Left lung (tissue), 10 donors: ENCODE measurements around the gene MRPS35. TPM values are rescaled to one million over a fixed set of nuclear protein-coding genes. Genes with fewer than 3 reads are reported as not detected.

Experiments
- ATAC-seq: fragments of 200-7000 bp; cut with Tn5 transposase; one replicate; pipeline ENCODE4 v1.9.1; 2020; ENCODE audit warnings: moderate library complexity
- DNase-seq, 4 donors: peaks; one replicate each; pipeline ENCODE4 v3.0.0-alpha.2; 2013 to 2020
- H3K27ac ChIP-seq, 2 donors: fragments of 200-600 bp; sonication (generic) in 1 of 2; one replicate each; pipeline versions ENCODE4 v1.5.0 to v1.8.0; 2020 to 2021
- H3K27me3 ChIP-seq, 2 donors: fragments of 200-600 bp; sonication (generic) in 1 of 2; one replicate each; pipeline versions ENCODE4 v1.5.0 to v1.8.0; 2020 to 2021
- H3K36me3 ChIP-seq, 2 donors: fragments of 200-600 bp; sonication (generic) in 1 of 2; one replicate each; pipeline versions ENCODE4 v1.5.0 to v1.8.0; 2020 to 2021
- H3K4me1 ChIP-seq, 2 donors: fragments of 200-600 bp; one replicate each; pipeline ENCODE4 v1.8.0; 2021
- H3K4me3 ChIP-seq, 2 donors: fragments of 200-600 bp; sonication (generic) in 1 of 2; one replicate each; pipeline versions ENCODE4 v1.5.0 to v1.8.0; 2020 to 2021; ENCODE audit warnings: mild to moderate bottlenecking in 1 of 2
- H3K9me3 ChIP-seq, 2 donors: fragments of 200-600 bp; sonication (generic) in 1 of 2; one replicate each; pipeline versions ENCODE4 v1.5.0 to v1.8.0; 2020 to 2021
- CTCF ChIP-seq, 2 donors: fragments of 200-600 bp; sonication (generic) in 1 of 2; IDR thresholded peaks; one replicate each; pipeline versions ENCODE4 v1.5.0 to v1.8.0; 2021; ENCODE audit warnings: antibody characterized with exemption in 2 of 2
- intact Hi-C, 2 donors: fragments of 100-400 bp; cut with DNase I; formaldehyde crosslinking; loops; one replicate each; pipeline versions ENCODE4 v1.11.2 to v1.14.2; 2022
- polyA plus RNA-seq, 6 donors: library from polyadenylated mRNA; unstranded; fragments of 120-200 nt; gene quantifications; one replicate each; pipeline ENCODE4 v1.2.1, GENCODE V29; 2013; ENCODE audit not compliant: insufficient read length in 6 of 6
- total RNA-seq, 2 donors: library from RNA; stranded (reverse); fragmentation: NEBNext Ultra II Directional; extraction: Animal tissue kit (Norgen Biotek cat#: 25700); gene quantifications; one replicate each; pipeline ENCODE4 v1.2.1, GENCODE V29; 2021
- donor health status: DM: no; HTN: yes; CAD: no.
- donor health status: DM: no; HTN: no; CAD: no.

MRPS35 gene
- total and polyA plus RNA-seq, 8 donors: 31.9 to 56.6 (median 50.7) TPM

GRCh38 chr12:27782481-27782880, 71.8 kb downstream of the MRPS35 start:
- Histone ChIP-seq H3K27me3 (no peaks in the 10 kb centered on the region), H3K4me3 (no peak overlapping the region), H3K9me3 (no peaks in the 10 kb centered on the region), H3K4me1 (peaks cover 13 to 51% of the 10 kb centered on the region in 2 donors), H3K36me3 (no peaks in the 10 kb centered on the region), H3K27ac (no peak overlapping the region)
- intact Hi-C loops: no loop called here
- no peak for TF ChIP-seq CTCF (IDR thresholded peaks at IDR 0.05)
- DNase-seq (no peak), ATAC-seq (no peak)

- Histone ChIP-seq H3K27me3 (no peaks in the 10 kb centered on the region), H3K4me1 (peaks cover 13 to 38% of the 10 kb centered on the region in 2 donors), H3K9me3 (no peaks in the 10 kb centered on the region), H3K36me3 (peaks cover 0 to 7% of the 10 kb centered on the region in 2 donors), H3K27ac (no peak overlapping the region), H3K4me3 (no peak overlapping the region)
- no peak for ATAC-seq
- no peak for DNase-seq
- intact Hi-C loops: no loop called here
- no peak for TF ChIP-seq CTCF (IDR thresholded peaks at IDR 0.05)
These were observed 75.4 kb downstream of the MRPS35 start for GRCh38 chr12:27785882-27786570.

GRCh38 chr12:27787559-27787958, 76.9 kb downstream of the MRPS35 start:
- H3K4me1 ChIP-seq: peaks cover under 1 to 24% of the 10 kb centered on the region in 2 donors
- DNase-seq (no peak), ATAC-seq (no peak)
- no peaks in the 10 kb centered on the region for H3K27me3 ChIP-seq
- H3K27ac ChIP-seq: no peak overlapping the region
- H3K36me3 ChIP-seq: peaks cover 0 to 20% of the 10 kb centered on the region in 2 donors
- H3K9me3 ChIP-seq: no peaks in the 10 kb centered on the region
- no peak overlapping the region for H3K4me3 ChIP-seq
- no peak for TF ChIP-seq CTCF (IDR thresholded peaks at IDR 0.05)
- intact Hi-C loops: no loop called here

DNA sequence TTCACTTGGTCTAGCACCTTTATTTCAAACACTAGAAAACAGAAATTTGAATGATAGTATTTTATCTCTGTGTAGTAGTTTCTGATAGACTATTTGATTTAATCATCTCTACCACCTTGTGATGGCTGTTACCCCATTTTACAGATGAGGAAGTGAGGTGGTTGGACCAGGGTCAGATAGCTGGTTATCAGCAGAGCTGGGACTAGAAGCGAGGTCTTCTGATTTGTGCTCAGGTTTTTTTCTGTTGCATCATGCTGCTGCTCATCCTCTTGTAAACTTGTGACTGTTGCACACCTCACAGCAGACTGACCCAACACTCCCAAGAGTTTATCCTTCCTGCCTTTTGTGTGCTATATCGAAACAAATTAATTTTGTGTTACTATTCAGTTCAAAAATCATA, 79.5 kb downstream of the MRPS35 start:
- intact Hi-C loops: no loop called here
- peaks cover 0 to 44% of the 10 kb centered on the region in 2 donors for H3K36me3 ChIP-seq
- no peak for TF ChIP-seq CTCF (IDR thresholded peaks at IDR 0.05)
- no peak for ATAC-seq
- no peaks in the 10 kb centered on the region for H3K9me3 ChIP-seq
- H3K27me3 ChIP-seq: no peaks in the 10 kb centered on the region
- no peak for DNase-seq
- H3K27ac ChIP-seq: no peak overlapping the region
- H3K4me1 ChIP-seq: peaks cover 0 to 15% of the 10 kb centered on the region in 2 donors
- H3K4me3 ChIP-seq: no peak overlapping the region

DNA sequence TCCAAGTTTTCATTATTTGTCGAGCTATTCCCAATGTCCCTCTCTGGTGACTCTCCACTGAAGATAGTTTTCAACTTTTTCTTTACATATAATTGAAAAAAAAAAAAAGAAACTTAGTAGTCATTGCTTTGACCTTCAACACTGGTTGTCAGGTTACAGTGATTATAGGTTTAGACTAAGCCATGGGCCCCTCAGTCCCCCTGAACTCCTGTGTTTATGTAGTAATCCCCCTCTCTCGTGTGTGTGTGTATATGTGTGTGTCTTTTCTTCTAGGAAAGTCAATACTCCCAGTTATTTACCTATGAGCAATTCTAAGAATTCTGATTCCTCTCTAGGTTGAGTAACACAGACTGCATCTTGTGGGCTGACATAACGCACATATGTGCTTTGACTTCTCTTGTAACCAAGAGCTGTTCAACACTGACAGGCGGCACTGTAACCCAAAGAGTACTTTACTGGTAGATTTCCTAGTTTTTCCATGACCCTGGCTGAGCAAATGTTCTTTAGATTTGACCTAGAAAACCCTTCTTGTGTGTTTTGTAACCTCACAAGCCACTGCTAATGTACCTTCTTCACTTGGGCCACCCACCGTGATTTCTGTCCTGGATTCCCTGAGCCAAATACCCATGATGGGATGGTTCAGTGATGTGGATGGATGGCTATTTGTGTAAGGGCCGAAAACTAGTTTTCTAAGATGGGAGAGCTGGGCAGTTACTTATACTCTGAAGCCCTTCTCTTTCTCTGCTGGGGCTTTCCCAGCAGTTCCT, 84.4 kb downstream of the MRPS35 start:
- Histone ChIP-seq H3K27ac (no peak overlapping the region), H3K4me1 (no peaks in the 10 kb centered on the region), H3K36me3 (peaks cover 0 to 71% of the 10 kb centered on the region in 2 donors), H3K9me3 (no peaks in the 10 kb centered on the region), H3K4me3 (no peak overlapping the region), H3K27me3 (no peaks in the 10 kb centered on the region)
- intact Hi-C loops: no loop called here
- ATAC-seq (no peak), DNase-seq (no peak)
- no peak for TF ChIP-seq CTCF (IDR thresholded peaks at IDR 0.05)
